Measurements from ENCODE around the gene TIGD3. TPM values are rescaled to one million over a fixed set of nuclear protein-coding genes. Genes with fewer than 3 reads are reported as not detected.

Gene TIGD3, protein sequence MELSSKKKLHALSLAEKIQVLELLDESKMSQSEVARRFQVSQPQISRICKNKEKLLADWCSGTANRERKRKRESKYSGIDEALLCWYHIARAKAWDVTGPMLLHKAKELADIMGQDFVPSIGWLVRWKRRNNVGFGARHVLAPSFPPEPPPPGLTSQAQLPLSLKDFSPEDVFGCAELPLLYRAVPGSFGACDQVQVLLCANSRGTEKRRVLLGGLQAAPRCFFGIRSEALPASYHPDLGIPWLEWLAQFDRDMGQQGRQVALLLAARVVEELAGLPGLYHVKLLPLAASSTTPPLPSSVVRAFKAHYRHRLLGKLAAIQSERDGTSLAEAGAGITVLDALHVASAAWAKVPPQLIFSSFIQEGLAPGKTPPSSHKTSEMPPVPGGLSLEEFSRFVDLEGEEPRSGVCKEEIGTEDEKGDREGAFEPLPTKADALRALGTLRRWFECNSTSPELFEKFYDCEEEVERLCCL
- not detected for polyA plus RNA-seq (2013, experiment 1 of 2; ENCODE audit: insufficient read length)
- polyA plus RNA-seq (2013, experiment 2 of 2; ENCODE audit: insufficient read length): not detected

GRCh38 chr11:65354265-65355012, at the start of gene TIGD3:
Gene TIGD3 (plus strand): TSS chr11:65354751. CDS start chr11:65355809, 1,058 bp downstream.
- DNase-seq: peak; percentile 94

- DNase-seq: no peak
Measured at GRCh38 chr11:65305501-65306268, 48.9 kb upstream of the TIGD3 start.

DNA sequence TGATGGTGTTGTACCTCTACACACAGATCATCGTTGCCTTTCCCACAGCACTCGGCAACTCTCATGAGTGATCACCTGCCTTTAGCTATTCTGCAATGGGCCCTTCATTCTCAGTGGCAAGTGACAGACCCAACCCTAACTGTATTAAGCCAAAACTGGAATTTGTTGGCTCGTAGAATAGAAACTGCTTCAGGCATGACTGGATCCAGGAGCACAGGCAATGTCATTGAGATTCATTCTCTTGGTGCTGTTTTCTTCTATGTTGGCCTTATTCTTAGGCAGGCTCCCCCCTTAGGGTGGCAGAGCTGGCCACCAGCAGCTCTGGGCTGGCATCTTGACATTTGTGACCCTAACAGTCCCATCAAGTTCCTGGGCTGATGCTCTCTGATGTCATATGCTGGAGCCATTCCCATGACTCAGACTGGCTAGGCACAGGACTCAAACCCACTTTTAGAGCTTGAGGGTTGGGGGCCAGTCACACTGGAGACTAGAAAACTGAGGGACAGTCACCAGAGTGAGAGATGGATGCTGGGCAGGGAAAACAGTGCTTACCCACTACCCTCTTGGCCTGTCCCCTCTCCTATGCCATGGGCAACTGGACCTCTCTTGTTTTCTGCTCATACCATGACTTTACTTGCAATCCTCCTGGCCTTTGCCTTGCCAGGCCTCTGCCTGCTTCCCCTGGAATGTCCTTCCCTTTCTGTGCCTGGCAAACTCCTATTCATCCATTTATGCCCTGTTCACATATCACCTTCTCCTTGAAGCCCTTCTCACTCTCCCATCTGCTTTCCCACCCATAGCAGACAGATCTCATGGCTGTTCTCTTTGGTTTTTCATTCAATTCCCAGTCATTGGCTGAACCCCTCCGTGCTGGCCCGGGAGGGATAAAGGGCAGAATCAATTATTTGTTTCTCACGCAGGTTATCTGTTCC, 47.0 kb upstream of the TIGD3 start:
- DNase-seq: no peak

- DNase-seq: no peak
Measured at GRCh38 chr11:65308281-65308891, 46.2 kb upstream of the TIGD3 start.

DNA sequence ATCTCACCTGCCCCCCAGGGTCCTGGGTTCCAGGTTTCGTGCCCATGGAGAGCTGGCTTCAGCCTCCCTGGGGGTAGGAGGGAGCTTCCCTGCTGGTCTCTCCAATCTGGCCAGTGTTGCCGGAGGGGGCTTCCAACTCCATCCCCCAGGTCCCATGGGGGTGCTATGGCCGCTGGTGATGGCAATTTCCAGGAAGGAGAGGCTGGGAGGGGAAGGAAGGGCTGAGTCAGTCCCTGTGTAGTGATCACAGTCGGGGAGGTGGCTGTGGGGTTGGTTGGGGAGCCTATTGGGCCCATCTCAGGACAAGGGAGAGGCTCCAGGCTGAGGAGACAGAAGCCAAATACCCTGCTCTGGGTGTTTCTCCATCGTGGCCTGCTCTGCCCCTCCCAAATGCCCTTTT, 45.5 kb upstream of the TIGD3 start:
- DNase-seq: no peak

DNA sequence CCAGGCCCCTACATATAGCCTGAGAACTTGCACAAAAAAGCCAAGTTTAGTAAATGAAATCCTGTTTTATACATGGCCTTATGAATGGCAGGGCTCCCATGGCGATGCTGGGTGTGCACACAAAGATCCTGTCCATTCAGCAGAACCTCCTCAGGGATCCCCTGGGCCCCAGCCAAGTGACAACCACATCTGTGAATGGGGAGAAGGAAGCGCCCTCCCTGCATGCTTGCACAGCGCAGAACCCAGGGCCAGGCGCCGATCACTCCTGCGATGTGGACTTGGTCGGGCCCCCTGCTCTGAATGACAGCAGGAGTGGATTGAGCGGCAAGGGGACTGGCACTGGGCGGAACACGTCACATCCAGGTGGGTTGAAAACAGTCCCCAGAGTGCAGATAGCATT, 44.3 kb upstream of the TIGD3 start:
- no peak for DNase-seq

GRCh38 chr11:65310736-65311135, 43.8 kb upstream of the TIGD3 start:
- DNase-seq: no peak

GRCh38 chr11:65311170-65311678, 43.3 kb upstream of the TIGD3 start:
- no peak for DNase-seq

- peak; percentile 78 for DNase-seq
Measured at GRCh38 chr11:65314501-65315203, 39.9 kb upstream of the TIGD3 start, which contains the start of gene CDC42EP2. Gene CDC42EP2 (plus strand): TSS chr11:65314866. CDS start chr11:65320899, 6,033 bp downstream.

DNA sequence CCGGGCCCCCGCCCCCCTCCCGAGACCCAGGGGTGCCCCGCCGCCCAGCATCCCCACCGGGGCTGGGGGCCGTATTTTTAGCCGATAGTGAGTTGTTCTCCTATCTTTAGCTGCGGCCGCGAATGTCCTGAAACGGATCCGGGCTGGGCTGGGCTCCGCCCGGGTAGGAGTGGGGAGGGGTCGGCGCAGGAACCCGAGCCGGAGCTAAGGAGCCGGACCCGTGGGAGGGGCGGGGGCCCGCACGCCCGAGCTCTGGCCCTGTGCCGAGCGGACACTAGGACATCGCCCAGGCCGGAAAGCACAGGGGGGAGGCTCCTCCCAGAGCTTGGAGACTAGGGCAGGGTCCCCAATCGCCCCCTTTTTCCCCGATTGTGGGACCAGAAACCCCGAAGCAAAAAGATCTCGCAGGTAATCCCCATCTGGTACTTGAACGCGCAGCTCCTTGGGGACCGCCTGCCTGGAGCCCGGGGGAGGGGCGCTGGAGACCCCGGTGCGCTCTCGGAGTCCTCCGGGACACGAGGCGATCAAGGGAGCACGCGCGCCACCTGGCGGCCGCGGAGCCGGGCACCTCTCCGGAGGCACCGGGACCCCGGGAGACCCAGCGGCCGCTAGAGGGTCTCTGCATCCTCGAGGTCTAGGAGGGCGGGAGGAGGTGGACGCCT, 39.2 kb upstream of the TIGD3 start:
- peak; percentile 67 for DNase-seq

- no peak for DNase-seq
Measured at GRCh38 chr11:65315866-65316226, 38.7 kb upstream of the TIGD3 start.

DNA sequence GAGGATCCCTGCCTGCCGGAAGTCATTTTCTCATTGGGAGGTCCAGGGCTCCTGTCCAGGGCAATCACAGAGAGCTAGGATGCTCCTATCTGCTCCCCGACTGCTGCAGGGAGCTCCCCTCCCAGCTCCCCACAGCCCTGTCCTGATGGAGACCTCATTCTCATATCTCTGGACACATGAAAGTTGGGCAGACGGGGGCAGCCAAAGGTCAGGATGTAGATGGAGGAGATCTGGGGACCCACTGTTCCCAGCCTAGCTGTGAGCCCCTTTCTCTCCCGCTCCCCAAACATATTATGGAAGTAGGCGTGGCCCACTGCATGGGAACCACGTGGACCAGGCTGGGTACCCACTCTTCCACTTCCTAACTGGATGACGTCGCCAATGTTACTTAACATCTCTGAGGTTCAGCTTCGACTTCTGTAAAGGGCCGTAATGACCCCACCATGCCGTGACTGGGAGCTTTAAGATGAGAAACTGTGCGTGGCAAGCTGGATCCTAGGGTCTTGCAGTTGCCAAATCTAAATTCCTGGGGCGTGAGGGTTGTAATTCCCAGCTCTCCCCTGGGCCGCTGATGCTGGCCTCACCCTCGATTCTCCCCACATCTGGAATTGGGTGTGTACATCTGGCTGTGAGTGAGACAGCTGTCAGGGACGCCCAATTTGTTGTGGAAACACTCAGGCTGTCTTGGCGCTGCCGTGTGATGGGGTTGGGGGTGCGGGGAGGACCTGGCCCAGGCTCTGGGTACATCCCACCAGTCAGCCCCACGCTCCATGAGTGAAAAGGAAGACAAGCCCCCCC, 38.1 kb upstream of the TIGD3 start:
- peak; percentile 89 for DNase-seq

DNA sequence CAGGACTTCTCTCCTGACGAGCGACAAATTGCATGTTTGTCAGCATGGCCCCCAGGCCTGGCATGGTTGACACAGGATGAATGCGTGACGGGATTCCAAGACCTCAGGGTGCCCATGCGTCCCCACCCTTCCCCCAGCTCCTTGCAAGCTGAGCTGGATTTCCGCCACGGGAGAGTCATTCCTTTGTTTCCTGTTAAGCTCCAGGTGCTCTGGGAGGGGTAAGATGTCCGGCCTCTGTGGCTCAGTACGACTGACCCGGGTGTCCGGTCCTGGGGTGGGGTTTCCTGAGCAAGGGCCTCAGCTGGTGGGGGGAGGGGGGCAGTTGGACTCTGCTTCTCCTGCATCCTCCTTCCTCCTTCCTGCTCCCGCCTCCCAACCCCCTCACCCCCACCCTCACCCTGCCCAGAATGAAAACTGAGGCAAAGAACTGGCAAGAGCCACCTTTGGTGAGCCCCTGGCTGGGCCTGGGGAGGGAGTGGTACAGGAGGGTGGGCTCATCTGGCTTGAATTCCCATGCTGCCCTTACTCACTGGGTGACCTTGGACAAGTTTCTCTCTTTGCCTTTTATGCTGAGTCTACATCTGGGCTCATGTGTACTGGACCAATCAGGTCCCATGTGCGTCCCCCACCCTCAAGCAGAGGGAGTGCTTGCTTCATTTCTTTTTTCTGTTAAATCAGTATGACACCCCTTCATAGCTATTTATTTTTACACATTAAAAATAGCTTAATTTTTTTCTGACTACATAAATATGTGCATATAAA, 37.3 kb upstream of the TIGD3 start:
- peak; percentile 63 for DNase-seq

DNA sequence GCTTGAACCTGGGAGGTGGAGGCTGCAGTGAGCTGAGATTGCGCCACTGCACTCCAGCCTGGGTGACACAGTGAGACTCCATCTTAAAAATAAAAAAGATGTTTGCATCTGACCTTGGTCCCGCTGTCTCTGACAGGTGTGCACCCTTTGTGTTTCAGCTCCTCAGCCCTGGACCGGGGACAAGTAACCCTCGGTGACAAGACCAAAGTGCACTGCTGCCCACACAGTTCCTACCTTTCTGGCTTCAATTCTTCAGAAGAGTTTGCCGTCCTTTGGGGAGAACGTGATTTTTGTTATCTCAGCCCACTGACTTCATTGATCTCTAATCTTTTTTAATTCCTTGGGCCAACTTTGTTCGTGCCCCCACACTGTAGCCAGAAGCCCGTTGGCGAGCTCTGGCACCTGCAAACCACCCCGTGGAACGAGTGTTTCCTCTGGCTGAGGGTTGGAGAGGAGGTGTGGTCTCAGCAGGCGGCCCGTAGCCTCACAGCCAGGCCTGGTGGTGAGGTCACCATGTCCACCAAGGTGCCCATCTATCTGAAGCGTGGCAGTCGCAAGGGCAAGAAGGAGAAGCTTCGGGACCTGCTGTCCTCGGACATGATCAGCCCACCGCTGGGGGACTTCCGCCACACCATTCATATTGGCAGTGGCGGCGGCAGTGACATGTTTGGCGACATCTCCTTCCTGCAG, 34.0 kb upstream of the TIGD3 start:
- DNase-seq: no peak

DNA sequence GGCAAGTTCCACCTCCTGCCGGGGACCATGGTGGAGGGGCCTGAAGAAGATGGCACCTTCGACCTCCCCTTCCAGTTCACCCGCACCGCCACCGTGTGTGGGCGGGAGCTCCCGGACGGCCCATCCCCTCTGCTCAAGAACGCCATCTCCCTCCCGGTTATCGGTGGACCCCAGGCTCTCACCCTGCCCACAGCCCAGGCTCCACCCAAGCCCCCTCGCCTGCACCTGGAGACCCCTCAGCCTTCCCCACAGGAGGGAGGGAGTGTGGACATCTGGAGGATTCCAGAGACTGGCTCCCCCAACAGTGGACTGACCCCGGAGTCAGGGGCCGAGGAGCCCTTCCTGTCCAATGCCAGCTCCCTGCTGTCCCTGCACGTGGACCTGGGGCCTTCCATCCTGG, 33.5 kb upstream of the TIGD3 start:
- no peak for DNase-seq

GRCh38 chr11:65321828-65322485, 32.6 kb upstream of the TIGD3 start:
- DNase-seq: no peak

- no peak for DNase-seq
Measured at GRCh38 chr11:65323813-65324212, 30.7 kb upstream of the TIGD3 start.
